Right lobe of liver (tissue), 6 donors: ENCODE data around the gene ZSCAN29. TPM values are rescaled to one million over a fixed set of nuclear protein-coding genes. Genes with fewer than 3 reads are reported as not detected.
"Not testable (repeated sequence)": the region's sequence is repeated elsewhere in the genome, so short reads cannot be mapped to it uniquely, and the experiment has no call there.

Experiments
- ATAC-seq, 4 donors: fragments of 200-7000 bp; cut with Tn5 transposase; one replicate each; pipeline ENCODE4 v1.9.1; 2020; ENCODE audit warnings: mild to moderate bottlenecking in 4 of 4, moderate library complexity in 4 of 4
- DNase-seq, 3 donors: peaks; one replicate each; pipeline ENCODE4 v3.0.0-alpha.2; 2020
- H3K27ac ChIP-seq, 3 donors: fragments of 200-600 bp; one replicate each; pipeline ENCODE4 v1.8.0; 2022
- H3K27me3 ChIP-seq, 2 donors: fragments of 200-600 bp; one replicate each; pipeline ENCODE4 v1.8.0; 2022
- H3K36me3 ChIP-seq, 4 donors: fragments of 200-600 bp; sonication (generic) in 1 of 4; one replicate each; pipeline versions ENCODE4 v1.5.1 to v1.8.0; 2017 to 2022; ENCODE audit warnings: control low read depth in 1 of 4
- H3K4me1 ChIP-seq, 4 donors: fragments of 200-600 bp; sonication (generic) in 1 of 4; one replicate each; pipeline versions ENCODE4 v1.5.1 to v1.8.0; 2017 to 2022; ENCODE audit warnings: control low read depth in 1 of 4
- H3K4me3 ChIP-seq, 3 donors: fragments of 200-600 bp; one replicate each; pipeline ENCODE4 v1.8.0; 2022
- H3K9me3 ChIP-seq, 4 donors: fragments of 200-600 bp; sonication (generic) in 1 of 4; one replicate each; pipeline versions ENCODE4 v1.5.1 to v1.8.0; 2017 to 2022; ENCODE audit warnings: control low read depth in 1 of 4
- POLR2A ChIP-seq: fragments of 450-650 bp; IDR thresholded peaks from one replicate; pipeline ENCODE4 v1.6.1; 2017; ENCODE audit warnings: antibody characterized with exemption, mild to moderate bottlenecking
- WGBS: methylation state at CpG from one replicate; pipeline ENCODE4 v1.1.6; 2018; ENCODE audit warnings: low coverage, low lambda C conversion rate; ENCODE audit not compliant: insufficient coverage; ENCODE audit errors: missing lambda C conversion rate; 5-methylcytosine and 5-hydroxymethylcytosine counted together
- intact Hi-C, 2 donors: fragments of 100-400 bp; cut with DNase I; formaldehyde crosslinking; loops; one replicate each; pipeline versions ENCODE4 v1.11.2 to v1.14.1; 2022
- total RNA-seq, 6 experiments: library from RNA; depleted of rRNA in 2 of 6; stranded (reverse); fragments of >200 nt in 2 of 6; fragmentation: NEBNext Ultra II Directional in 3 of 6; extraction: Animal tissue kit (Norgen Biotek cat#: 25700) in 3 of 6; gene quantifications; one replicate each; pipeline versions ENCODE4 v1.1.0 to v1.2.4, GENCODE V29; 2016 to 2023
- TF ChIP-seq, protein P1 (sequence below), 4 donors: fragments of 200-600 bp in 3 of 4; fragments of 450-650 bp in 1 of 4; IDR thresholded peaks; one replicate each; pipeline versions ENCODE4 v1.5.1 to v1.8.0; 2016 to 2022; ENCODE audit warnings: antibody characterized with exemption in 4 of 4, mild to moderate bottlenecking in 2 of 4
- donor health status: DM: no; HTN: yes; CAD: no.
- donor health status: DM: no; HTN: no; CAD: no.
- donor health status: DM: no; HTN: no; CAD: no.
- donor health status: DM: no; HTN: yes; CAD: no.
- donor health status: DM: no; HTN: yes; CAD: no.

The ZSCAN29 gene
- total RNA-seq, 6 experiments from 2014 or later = 9.9 to 15.4 (median 13.4) TPM

DNA sequence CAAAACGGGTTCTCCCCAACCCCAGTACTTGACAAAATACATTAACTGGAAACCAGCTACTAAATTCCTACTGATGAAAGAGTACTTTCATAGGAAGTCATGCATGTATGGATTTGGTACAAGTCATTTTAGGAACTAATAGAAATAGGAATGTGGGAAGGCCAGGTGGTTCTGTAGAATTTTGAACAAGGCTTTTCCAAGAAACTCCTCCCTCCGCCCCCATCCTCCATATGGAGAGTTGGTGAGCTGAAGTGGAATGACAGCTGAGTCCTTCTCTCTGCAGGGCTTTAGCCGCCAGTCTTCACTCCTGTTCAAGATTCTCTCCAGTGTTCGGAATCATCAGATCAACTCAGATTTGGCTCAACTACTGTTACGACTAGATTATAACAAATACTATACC lies 33.3 kb upstream of the ZSCAN29 start:
- DNase-seq (no peak), ATAC-seq (no peak)
- no peak for TF ChIP-seq POLR2A
- TF ChIP-seq, protein P1, sequence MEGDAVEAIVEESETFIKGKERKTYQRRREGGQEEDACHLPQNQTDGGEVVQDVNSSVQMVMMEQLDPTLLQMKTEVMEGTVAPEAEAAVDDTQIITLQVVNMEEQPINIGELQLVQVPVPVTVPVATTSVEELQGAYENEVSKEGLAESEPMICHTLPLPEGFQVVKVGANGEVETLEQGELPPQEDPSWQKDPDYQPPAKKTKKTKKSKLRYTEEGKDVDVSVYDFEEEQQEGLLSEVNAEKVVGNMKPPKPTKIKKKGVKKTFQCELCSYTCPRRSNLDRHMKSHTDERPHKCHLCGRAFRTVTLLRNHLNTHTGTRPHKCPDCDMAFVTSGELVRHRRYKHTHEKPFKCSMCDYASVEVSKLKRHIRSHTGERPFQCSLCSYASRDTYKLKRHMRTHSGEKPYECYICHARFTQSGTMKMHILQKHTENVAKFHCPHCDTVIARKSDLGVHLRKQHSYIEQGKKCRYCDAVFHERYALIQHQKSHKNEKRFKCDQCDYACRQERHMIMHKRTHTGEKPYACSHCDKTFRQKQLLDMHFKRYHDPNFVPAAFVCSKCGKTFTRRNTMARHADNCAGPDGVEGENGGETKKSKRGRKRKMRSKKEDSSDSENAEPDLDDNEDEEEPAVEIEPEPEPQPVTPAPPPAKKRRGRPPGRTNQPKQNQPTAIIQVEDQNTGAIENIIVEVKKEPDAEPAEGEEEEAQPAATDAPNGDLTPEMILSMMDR (IDR thresholded peaks at IDR 0.05) = no peak
- Histone ChIP-seq H3K27me3 (no peaks in the 10 kb centered on the region), H3K4me1 (peaks cover 0 to 13% (median 3%) of the 10 kb centered on the region in 4 donors), H3K9me3 (no peaks in the 10 kb centered on the region), H3K27ac (no peak overlapping the region), H3K36me3 (peaks cover 0 to 80% (median 23%) of the 10 kb centered on the region in 4 donors), H3K4me3 (no peak overlapping the region)
- WGBS = 79% methylated on average over 4 of the region's 5 CpGs
- intact Hi-C loops = no loop called here

DNA sequence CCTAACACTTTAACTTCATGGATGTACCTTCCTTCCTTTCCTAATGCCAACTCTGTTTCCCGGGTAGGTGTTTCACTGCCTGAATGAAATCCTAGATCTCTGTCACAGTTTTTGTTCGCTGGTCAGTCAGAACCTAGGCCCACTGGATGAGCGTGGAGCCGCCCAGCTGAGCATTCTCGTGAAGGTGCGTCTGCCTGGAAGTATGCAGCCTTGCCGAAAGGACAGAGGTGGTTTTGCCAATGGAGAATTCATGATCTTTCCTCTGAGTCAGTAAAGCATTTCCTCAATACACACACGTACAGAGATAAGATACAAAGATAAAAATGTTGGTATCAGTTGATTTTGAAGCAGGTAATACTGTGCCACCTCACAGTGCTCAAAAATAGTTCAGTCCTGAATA lies 32.8 kb upstream of the ZSCAN29 start:
- TF ChIP-seq, protein P1 (IDR thresholded peaks at IDR 0.05) = no peak

DNA sequence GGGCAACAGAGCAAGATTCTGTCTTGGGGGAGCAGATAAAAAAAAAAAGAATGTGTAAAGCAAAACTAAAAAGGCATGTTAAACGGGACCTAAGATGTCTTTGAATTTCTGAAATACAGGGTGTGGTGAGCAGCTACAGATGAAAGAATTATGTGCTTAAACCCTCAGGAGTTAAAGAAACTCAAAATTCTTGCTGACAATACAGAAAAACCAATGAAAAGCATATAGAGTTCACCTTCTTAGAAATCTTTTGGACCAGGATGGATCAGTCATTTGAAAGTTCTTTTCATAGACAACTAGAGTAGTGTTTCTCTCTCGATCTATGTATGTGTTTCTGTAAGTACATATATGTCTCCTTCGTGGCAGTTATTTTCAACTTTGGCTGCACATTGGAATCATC lies 31.4 kb upstream of the ZSCAN29 start:
- intact Hi-C loops = no loop called here
- Histone ChIP-seq H3K36me3 (peaks cover 0 to 87% (median 29%) of the 10 kb centered on the region in 4 donors), H3K9me3 (no peaks in the 10 kb centered on the region), H3K27ac (no peak overlapping the region), H3K4me3 (no peak overlapping the region), H3K4me1 (peaks cover 0 to 13% (median 3%) of the 10 kb centered on the region in 4 donors), H3K27me3 (no peaks in the 10 kb centered on the region)
- WGBS = 100% methylated on average over 3 of the region's 3 CpGs
- ATAC-seq (no peak), DNase-seq (no peak)
- TF ChIP-seq, protein P1 (IDR thresholded peaks at IDR 0.05) = no peak
- no peak for TF ChIP-seq POLR2A

More for the DNA sequence above, 32.8 kb upstream of the ZSCAN29 start:
- H3K4me1 ChIP-seq = peaks cover 0 to 13% (median 3%) of the 10 kb centered on the region in 4 donors
- no peak overlapping the region for H3K27ac ChIP-seq
- H3K4me3 ChIP-seq = no peak overlapping the region
- no peak for ATAC-seq
- no peak for DNase-seq
- peaks cover 0 to 85% (median 23%) of the 10 kb centered on the region in 4 donors for H3K36me3 ChIP-seq
- no peaks in the 10 kb centered on the region for H3K9me3 ChIP-seq
- intact Hi-C loops = no loop called here
- no peaks in the 10 kb centered on the region for H3K27me3 ChIP-seq
- 73% methylated on average over 5 of the region's 8 CpGs for WGBS

DNA sequence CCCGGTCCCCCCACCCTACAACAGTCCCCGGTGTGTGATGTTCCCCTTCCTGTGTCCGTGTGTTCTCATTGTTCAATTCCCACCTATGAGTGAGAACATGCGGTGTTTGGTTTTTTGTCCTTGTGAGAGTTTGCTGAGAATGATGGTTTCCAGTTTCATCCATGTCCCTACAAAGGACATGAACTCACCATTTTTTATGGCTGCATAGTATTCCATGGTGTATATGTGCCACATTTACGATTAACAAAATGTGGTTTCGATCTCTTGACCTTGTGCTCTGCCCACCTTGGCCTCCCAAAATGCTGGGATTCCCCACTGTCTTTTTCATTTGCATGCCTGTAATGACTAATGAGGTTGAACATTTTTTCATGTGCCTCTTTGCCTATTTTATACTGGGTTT lies 22.7 kb upstream of the ZSCAN29 start:
- ATAC-seq, H3K4me1 ChIP-seq, H3K4me3 ChIP-seq, intact Hi-C loops, DNase-seq, H3K9me3 ChIP-seq, H3K27me3 ChIP-seq, H3K27ac ChIP-seq: not testable (repeated sequence)
- H3K36me3 ChIP-seq = peaks cover 4 to 55% (median 23%) of the 10 kb centered on the region in 4 donors
- 93% methylated on average over 5 of the region's 6 CpGs for WGBS

DNA sequence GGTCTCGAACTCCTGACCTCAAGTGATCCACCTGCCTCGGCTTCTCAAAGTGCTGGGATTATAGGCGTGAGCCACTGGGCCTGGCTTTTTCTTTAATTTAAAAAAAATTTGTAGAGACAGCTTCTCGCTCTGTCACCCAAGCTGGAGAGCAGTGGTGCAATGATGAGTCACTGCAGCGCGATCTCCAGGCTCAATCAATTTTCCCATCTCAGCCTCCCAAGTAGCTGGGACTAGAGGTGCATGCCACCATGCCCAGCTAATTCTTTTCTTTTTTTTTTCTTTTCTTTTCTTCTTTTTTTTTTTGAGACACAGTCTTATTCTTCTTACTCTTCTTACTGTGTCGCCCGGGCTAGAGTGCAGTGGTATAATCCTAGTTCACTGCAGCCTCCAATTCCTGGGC lies 19.9 kb upstream of the ZSCAN29 start:
- Histone ChIP-seq H3K4me3 (no peak overlapping the region), H3K36me3 (peaks cover 2 to 55% (median 17%) of the 10 kb centered on the region in 4 donors), H3K27ac (no peak overlapping the region), H3K9me3 (no peaks in the 10 kb centered on the region), H3K4me1 (no peaks in the 10 kb centered on the region), H3K27me3 (no peaks in the 10 kb centered on the region)
- 93% methylated on average over 6 of the region's 8 CpGs for WGBS
- intact Hi-C loops = no loop called here
- ATAC-seq (no peak), DNase-seq (no peak)
- TF ChIP-seq POLR2A = no peak
- TF ChIP-seq, protein P1 (IDR thresholded peaks at IDR 0.05) = no peak
